B cell (primary cell): ENCODE data around the gene HERPUD1. TPM values are rescaled to one million over a fixed set of nuclear protein-coding genes. Genes with fewer than 3 reads are reported as not detected.

ENCODE experiments used
- ATAC-seq: fragments of 200-7000 bp; cut with Tn5 transposase; one replicate; pipeline ENCODE4 v1.10.0; 2021; ENCODE audit warnings: low read depth, mild to moderate bottlenecking, moderate number of reproducible peaks, moderate library complexity
- CTCF ChIA-PET: fragments of 350-600 bp; sonication (Branson Sonifier 250); formaldehyde crosslinking; loops from one replicate; lab custom pipeline; 2021; ENCODE audit warnings: antibody characterized with exemption, inconsistent platforms; lab: Charles Lee
- POLR2A ChIA-PET: fragments of 350-600 bp; sonication (Branson Sonifier 250); formaldehyde crosslinking; loops from one replicate; lab custom pipeline; 2021; ENCODE audit warnings: antibody characterized with exemption; lab: Charles Lee
- DNase-seq: peaks from one replicate; pipeline ENCODE4 v3.0.0; 2013
- H2AFZ ChIP-seq: 2 replicates; pipeline ENCODE4 v1.6.1; 2012; ENCODE audit warnings: mild to moderate bottlenecking, low read depth, low read length; ENCODE audit not compliant: insufficient read depth, poor library complexity, severe bottlenecking
- H3K27ac ChIP-seq, 2 donors: 1 replicate in 1 of 2; 2 replicates in 1 of 2; pipeline ENCODE4 v1.5.1; 2012 to 2013; ENCODE audit warnings: low read length in 2 of 2, mild to moderate bottlenecking in 2 of 2, moderate library complexity in 1 of 2
- H3K27me3 ChIP-seq, 4 experiments: fragments of 200-600 bp in 1 of 4; sonication (generic) in 1 of 4; replicated peaks in 1 of 4; 1 replicate in 2 of 4; 2 replicates in 2 of 4; pipeline versions ENCODE4 v1.6.1 to v1.7.0; 2013 to 2016; ENCODE audit warnings: low read length in 3 of 4, mild to moderate bottlenecking in 2 of 4, mixed read lengths in 1 of 4, moderate library complexity in 1 of 4; ENCODE audit not compliant: insufficient read depth in 4 of 4, control insufficient read depth in 3 of 4; ENCODE audit errors: control extremely low read depth in 1 of 4
- H3K36me3 ChIP-seq, 2 experiments: replicated peaks in 1 of 2; 1 replicate in 1 of 2; 2 replicates in 1 of 2; pipeline versions ENCODE4 v1.6.1 to v1.7.1; 2013; ENCODE audit warnings: low read length in 1 of 2; ENCODE audit not compliant: insufficient read depth in 2 of 2, control insufficient read depth in 1 of 2; ENCODE audit errors: control extremely low read depth in 1 of 2, extremely low read depth in 1 of 2
- H3K4me1 ChIP-seq, 2 donors: fragments of 200-600 bp in 1 of 2; sonication (generic) in 1 of 2; 1 replicate in 1 of 2; 2 replicates in 1 of 2; pipeline versions ENCODE4 v1.5.1 to v1.6.1; 2013 to 2017; ENCODE audit warnings: low read length in 2 of 2; ENCODE audit not compliant: control insufficient read depth in 2 of 2, insufficient read depth in 2 of 2
- H3K4me2 ChIP-seq: replicated peaks from 2 replicates; pipeline ENCODE3; 2012; ENCODE audit warnings: mild to moderate bottlenecking, low read depth, low read length; ENCODE audit not compliant: poor library complexity, severe bottlenecking
- H3K4me3 ChIP-seq, 5 experiments: fragments of 200-600 bp in 1 of 5; sonication (generic) in 1 of 5; 1 replicate in 3 of 5; 2 replicates in 2 of 5; pipeline versions ENCODE4 v1.5.1 to v1.7.0; 2011 to 2016; ENCODE audit warnings: low read length in 4 of 5, mild to moderate bottlenecking in 4 of 5, low read depth in 2 of 5, control low read depth in 1 of 5, moderate library complexity in 1 of 5; ENCODE audit not compliant: insufficient read depth in 1 of 5; ENCODE audit errors: control extremely low read depth in 1 of 5, extremely low read depth in 1 of 5
- H3K79me2 ChIP-seq: fragments of 200-600 bp; sonication (generic); one replicate; pipeline ENCODE4 v1.6.0; 2016; ENCODE audit warnings: low read length; ENCODE audit not compliant: control insufficient read depth, insufficient read depth
- H3K9ac ChIP-seq: fragments of 200-600 bp; sonication (generic); 2 replicates; pipeline ENCODE4 v1.6.1; 2017; ENCODE audit warnings: mild to moderate bottlenecking, low read length, moderate library complexity
- H3K9me3 ChIP-seq, 3 donors: one replicate each; pipeline versions ENCODE4 v1.6.1 to v1.7.1; 2013; ENCODE audit warnings: low read length in 2 of 3; ENCODE audit not compliant: control insufficient read depth in 2 of 3, insufficient read depth in 1 of 3; ENCODE audit errors: control extremely low read depth in 1 of 3
- H4K20me1 ChIP-seq: 2 replicates; pipeline ENCODE4 v1.6.0; 2012; ENCODE audit warnings: mild to moderate bottlenecking, low read length; ENCODE audit not compliant: insufficient read depth, control insufficient read depth, poor library complexity, severe bottlenecking
- H3K27ac Mint-ChIP-seq: one replicate; pipeline ENCODE4 v1.8.0; 2021; ENCODE audit warnings: mixed read lengths
- H3K27me3 Mint-ChIP-seq: one replicate; pipeline ENCODE4 v1.8.0; 2021; ENCODE audit warnings: mixed read lengths
- H3K4me1 Mint-ChIP-seq: one replicate; pipeline ENCODE4 v1.8.0; 2021; ENCODE audit warnings: mixed read lengths
- H3K4me3 Mint-ChIP-seq: one replicate; pipeline ENCODE4 v1.8.0; 2021; ENCODE audit warnings: mixed read lengths
- H3K9me3 Mint-ChIP-seq: one replicate; pipeline ENCODE4 v1.8.0; 2022; ENCODE audit warnings: mixed read lengths; ENCODE audit not compliant: insufficient read depth
- CTCF ChIP-seq: fragments of 200-600 bp; IDR thresholded peaks from one replicate; pipeline ENCODE4 v1.8.0; 2022; ENCODE audit warnings: antibody characterized with exemption, mild to moderate bottlenecking
- EZH2 ChIP-seq: IDR thresholded peaks from 2 replicates; pipeline ENCODE4 v1.6.1; 2012; ENCODE audit warnings: borderline replicate concordance, low read depth, mild to moderate bottlenecking, moderate library complexity, low read length; ENCODE audit not compliant: insufficient read depth, poor library complexity, severe bottlenecking
- WGBS: methylation state at CpG from one replicate; pipeline ENCODE4 v1.1.5; 2013; ENCODE audit warnings: missing lambda C conversion rate; ENCODE audit not compliant: insufficient coverage; 5-methylcytosine and 5-hydroxymethylcytosine counted together
- intact Hi-C: fragments of 100-400 bp; cut with micrococcal nuclease; formaldehyde crosslinking; loops from one replicate; pipeline ENCODE4 v1.10.0; 2022
- polyA plus RNA-seq: library from polyadenylated mRNA; depleted of rRNA; stranded (reverse); fragments of >200 nt; gene quantifications from 2 replicates; pipeline ENCODE4 v1.2.3, GENCODE V29; 2012
- total RNA-seq, 2 donors: library from RNA; stranded (reverse); fragments of 120-200 nt in 1 of 2; gene quantifications; 1 replicate in 1 of 2; 2 replicates in 1 of 2; pipeline versions ENCODE4 v1.2.3 to v1.2.4, GENCODE V29; 2013 to 2022

Gene HERPUD1
- total and polyA plus RNA-seq, 2 donors (not counting 1 experiment from before 2014, with no cell fraction given) = 273 to 1,041 TPM

- H3K27me3 Mint-ChIP-seq = no peaks in the 10 kb centered on the region
- Histone ChIP-seq H3K4me3 (no peak overlapping the region), H3K27me3 (no peaks in the 10 kb centered on the region), H3K9ac (no peak overlapping the region), H3K79me2 (no peaks in the 10 kb centered on the region), H3K9me3 (no peaks in the 10 kb centered on the region), H4K20me1 (no peaks in the 10 kb centered on the region), H3K4me1 (peaks cover 6 to 18% of the 10 kb centered on the region in 2 donors), H3K27ac (no peak overlapping the region), H3K36me3 (no peaks in the 10 kb centered on the region), H3K4me2 (no peak overlapping the region), H2AFZ (no peak overlapping the region)
- H3K27ac Mint-ChIP-seq = peak overlapping the region; percentile 50
- no peak overlapping the region for H3K4me3 Mint-ChIP-seq
- H3K4me1 Mint-ChIP-seq = peaks cover 18% of the 10 kb centered on the region
- TF ChIP-seq EZH2 = no peak
- TF ChIP-seq CTCF = no peak
- ATAC-seq (no peak), DNase-seq (no peak)
- POLR2A ChIA-PET = no interaction called here
- WGBS = 93% methylated on average over 4 of the region's 9 CpGs
- intact Hi-C loops = no loop called here
- CTCF ChIA-PET = interaction anchor here (1.0 kb wide), 1 partner anchor 11 kb away, joined by 3 read pairs; no protein-coding TSS in a partner anchor
- no peaks in the 10 kb centered on the region for H3K9me3 Mint-ChIP-seq
Observed at GRCh38 chr16:56885446-56886162, 46.3 kb upstream of the HERPUD1 start.

- no peak for DNase-seq
- no peak overlapping the region for H3K27ac ChIP-seq
- Mint-ChIP-seq H3K4me1 (peaks cover 18% of the 10 kb centered on the region), H3K27ac (no peak overlapping the region), H3K9me3 (no peaks in the 10 kb centered on the region), H3K4me3 (no peak overlapping the region), H3K27me3 (no peaks in the 10 kb centered on the region)
- peaks cover 6 to 18% of the 10 kb centered on the region in 2 donors for H3K4me1 ChIP-seq
- POLR2A ChIA-PET = no interaction called here
- WGBS = 92% methylated on average over 11 of the region's 12 CpGs
- intact Hi-C loops = no loop called here
- H3K27me3 ChIP-seq = no peaks in the 10 kb centered on the region
- no peak overlapping the region for H3K4me3 ChIP-seq
- no peak for ATAC-seq
- no peaks in the 10 kb centered on the region for H3K79me2 ChIP-seq
- no peak overlapping the region for H2AFZ ChIP-seq
- H4K20me1 ChIP-seq = no peaks in the 10 kb centered on the region
- TF ChIP-seq EZH2 (no peak), CTCF (no peak)
- H3K36me3 ChIP-seq = no peaks in the 10 kb centered on the region
- no peaks in the 10 kb centered on the region for H3K9me3 ChIP-seq
- no peak overlapping the region for H3K4me2 ChIP-seq
- CTCF ChIA-PET = no interaction called here
- no peak overlapping the region for H3K9ac ChIP-seq
Observed at GRCh38 chr16:56886296-56886695, 45.6 kb upstream of the HERPUD1 start.
